ENCODE measurements around the gene DNAJB2. TPM values are rescaled to one million over a fixed set of nuclear protein-coding genes. Genes with fewer than 3 reads are reported as not detected.
"Not testable (repeated sequence)": the region's sequence is repeated elsewhere in the genome, so short reads cannot be mapped to it uniquely, and the experiment has no call there.

The DNAJB2 gene
- total and polyA plus RNA-seq, 4 donors, result 7.4 to 71.8 (median 27.0) TPM

DNA sequence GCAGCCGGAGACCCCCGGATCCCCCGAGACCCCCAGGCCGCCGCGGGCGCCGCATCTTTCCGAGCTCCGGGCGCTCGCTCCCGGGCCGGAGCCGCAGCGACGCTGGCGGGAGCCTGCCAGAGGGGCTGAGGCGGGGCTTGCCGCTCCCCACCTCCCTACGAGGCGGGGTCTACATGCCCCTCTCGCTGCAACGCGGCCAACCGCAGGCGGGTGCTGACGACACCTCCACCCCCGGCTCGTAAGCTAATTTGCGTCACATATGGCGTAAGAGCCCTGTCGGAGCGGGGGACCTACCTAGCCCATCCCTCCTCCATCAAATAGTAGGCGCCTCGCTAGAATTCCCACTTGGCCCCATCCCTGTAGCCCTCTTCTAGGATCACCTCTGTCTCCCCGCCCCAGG, 30.1 kb downstream of the DNAJB2 start, which contains the start of gene PTPRN:
Gene PTPRN, minus strand, starts transcription at position 124 of the 400 bp plus-strand sequence. Its CDS starts 69 bp downstream, at position 55.
- WGBS, result 8% methylated on average over 37 of the region's 37 CpGs
- no peaks in the 10 kb centered on the region for H3K4me1 ChIP-seq (ENCODE audit: control insufficient read depth in 4 of 4, insufficient read depth in 4 of 4, low read length in 3 of 4)
- H3K27ac ChIP-seq (ENCODE audit: low read depth in 1 of 2, low read length in 2 of 2), result no peak within 1 kb of the TSS
- H3K27me3 ChIP-seq (ENCODE audit: control insufficient read depth in 4 of 4, insufficient read depth in 4 of 4, low read length in 3 of 4), result peaks cover 0 to 10% (median 5%) of the 10 kb centered on the region in 4 donors
- H3K36me3 ChIP-seq (ENCODE audit: control insufficient read depth in 4 of 4, insufficient read depth in 3 of 4, low read depth in 1 of 4, low read length in 3 of 4), result no peaks in the 10 kb centered on the region
- H3K9ac ChIP-seq (ENCODE audit: low read depth in 1 of 2, low read length in 2 of 2), result no peak within 1 kb of the TSS
- TF ChIP-seq RXRA (IDR thresholded peaks at IDR 0.05) (no peak), FOXA1 (IDR thresholded peaks at IDR 0.05) (no peak), GABPA (IDR thresholded peaks at IDR 0.05 in 1 of 2, conservative IDR thresholded peaks at IDR 0.05 in 1 of 2) (no peak), YY1 (IDR thresholded peaks at IDR 0.05) (no peak), EGR1 (IDR thresholded peaks at IDR 0.05; ENCODE audit: low read depth in 2 of 2) (no peak)
- TF ChIP-seq, protein P1, sequence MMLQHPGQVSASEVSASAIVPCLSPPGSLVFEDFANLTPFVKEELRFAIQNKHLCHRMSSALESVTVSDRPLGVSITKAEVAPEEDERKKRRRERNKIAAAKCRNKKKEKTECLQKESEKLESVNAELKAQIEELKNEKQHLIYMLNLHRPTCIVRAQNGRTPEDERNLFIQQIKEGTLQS (IDR thresholded peaks at IDR 0.05), result no peak
- TF ChIP-seq, protein P2, sequence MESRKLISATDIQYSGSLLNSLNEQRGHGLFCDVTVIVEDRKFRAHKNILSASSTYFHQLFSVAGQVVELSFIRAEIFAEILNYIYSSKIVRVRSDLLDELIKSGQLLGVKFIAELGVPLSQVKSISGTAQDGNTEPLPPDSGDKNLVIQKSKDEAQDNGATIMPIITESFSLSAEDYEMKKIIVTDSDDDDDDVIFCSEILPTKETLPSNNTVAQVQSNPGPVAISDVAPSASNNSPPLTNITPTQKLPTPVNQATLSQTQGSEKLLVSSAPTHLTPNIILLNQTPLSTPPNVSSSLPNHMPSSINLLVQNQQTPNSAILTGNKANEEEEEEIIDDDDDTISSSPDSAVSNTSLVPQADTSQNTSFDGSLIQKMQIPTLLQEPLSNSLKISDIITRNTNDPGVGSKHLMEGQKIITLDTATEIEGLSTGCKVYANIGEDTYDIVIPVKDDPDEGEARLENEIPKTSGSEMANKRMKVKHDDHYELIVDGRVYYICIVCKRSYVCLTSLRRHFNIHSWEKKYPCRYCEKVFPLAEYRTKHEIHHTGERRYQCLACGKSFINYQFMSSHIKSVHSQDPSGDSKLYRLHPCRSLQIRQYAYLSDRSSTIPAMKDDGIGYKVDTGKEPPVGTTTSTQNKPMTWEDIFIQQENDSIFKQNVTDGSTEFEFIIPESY (IDR thresholded peaks at IDR 0.05), result no peak
- H3K4me3 ChIP-seq (ENCODE audit: low read depth in 1 of 3, low read length in 3 of 3), result no peak within 1 kb of the TSS
- no peaks in the 10 kb centered on the region for H3K9me3 ChIP-seq (ENCODE audit: control insufficient read depth in 4 of 4, low read length in 3 of 4)
- DNase-seq (ENCODE audit: low spot score), result peak; percentile 20

DNA sequence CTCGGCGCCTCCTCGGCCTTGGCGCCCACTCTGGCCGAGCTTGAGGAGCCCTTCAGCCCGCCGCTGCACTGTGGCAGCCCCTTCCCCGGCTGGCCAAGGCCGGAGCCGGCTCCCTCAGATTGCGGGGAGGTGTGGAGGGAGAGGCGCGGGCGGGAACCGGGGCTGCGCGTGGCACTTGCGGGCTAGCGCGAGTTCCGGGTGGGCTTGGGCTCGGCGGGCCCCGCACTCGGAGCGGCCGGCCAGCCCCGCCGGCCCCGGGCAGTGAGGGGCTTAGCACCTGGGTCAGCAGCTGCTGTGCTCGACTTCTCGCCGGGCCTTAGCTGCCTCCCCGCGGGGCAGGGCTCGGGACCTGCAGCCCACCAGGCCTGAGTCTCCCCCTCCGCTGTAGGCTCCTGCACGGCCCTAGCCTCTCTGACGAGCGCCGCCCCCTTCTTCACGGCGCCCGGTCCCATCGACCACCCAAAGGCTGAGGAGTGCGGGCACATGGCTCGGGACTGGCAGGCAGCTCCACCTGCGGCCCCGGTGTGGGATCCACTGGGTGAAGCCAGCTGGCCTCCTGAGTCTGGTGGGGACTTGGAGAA, 33.6 kb downstream of the DNAJB2 start:
- not testable (repeated sequence) for H3K27ac ChIP-seq (ENCODE audit: low read depth in 1 of 2, low read length in 2 of 2); H3K4me3 ChIP-seq (ENCODE audit: low read depth in 1 of 3, low read length in 3 of 3); H3K9me3 ChIP-seq (ENCODE audit: control insufficient read depth in 4 of 4, low read length in 3 of 4); H3K27me3 ChIP-seq (ENCODE audit: control insufficient read depth in 4 of 4, insufficient read depth in 4 of 4, low read length in 3 of 4); H3K36me3 ChIP-seq (ENCODE audit: control insufficient read depth in 4 of 4, insufficient read depth in 3 of 4, low read depth in 1 of 4, low read length in 3 of 4); H3K9ac ChIP-seq (ENCODE audit: low read depth in 1 of 2, low read length in 2 of 2); H3K4me1 ChIP-seq (ENCODE audit: control insufficient read depth in 4 of 4, insufficient read depth in 4 of 4, low read length in 3 of 4)
- peak; percentile 9 for DNase-seq (ENCODE audit: low spot score)
- WGBS, result 88% methylated on average over 49 of the region's 49 CpGs

DNA sequence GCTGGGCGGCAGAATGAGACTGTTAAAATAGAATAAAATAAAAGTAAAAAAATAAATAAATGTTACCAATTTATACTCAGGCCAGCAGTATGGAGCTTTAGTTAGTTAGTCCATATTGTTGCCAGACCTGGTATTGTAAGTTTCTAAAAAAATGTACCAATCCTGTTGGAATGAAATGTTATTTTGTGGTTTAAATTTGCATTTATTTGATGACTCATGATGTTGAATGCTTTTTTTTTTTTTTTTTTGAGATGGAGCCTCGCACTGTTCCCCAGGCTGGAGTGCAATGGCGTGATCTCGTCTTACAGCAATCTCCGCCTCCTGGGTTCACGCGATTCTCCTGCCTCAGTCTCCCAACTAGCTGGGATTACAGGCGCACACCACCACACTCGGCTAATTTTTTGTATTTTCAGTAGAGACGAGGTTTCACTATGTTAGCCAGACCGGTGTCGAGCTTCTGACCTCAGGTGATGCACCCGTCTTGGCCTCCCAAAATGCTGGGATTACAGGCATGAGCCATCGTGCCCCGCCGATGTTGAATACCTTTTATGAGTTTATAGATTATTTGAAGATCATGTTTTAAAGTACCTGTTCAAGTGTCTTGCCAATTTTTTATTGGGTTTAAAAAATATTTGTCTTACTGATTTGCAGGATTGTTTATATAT, 35.8 kb downstream of the DNAJB2 start:
- no peaks in the 10 kb centered on the region for H3K4me1 ChIP-seq (ENCODE audit: control insufficient read depth in 4 of 4, insufficient read depth in 4 of 4, low read length in 3 of 4)
- H3K9ac ChIP-seq (ENCODE audit: low read depth in 1 of 2, low read length in 2 of 2), result no peak overlapping the region
- no peaks in the 10 kb centered on the region for H3K9me3 ChIP-seq (ENCODE audit: control insufficient read depth in 4 of 4, low read length in 3 of 4)
- no peak for DNase-seq (ENCODE audit: low spot score)
- WGBS, result 88% methylated on average over 16 of the region's 16 CpGs
- H3K36me3 ChIP-seq (ENCODE audit: control insufficient read depth in 4 of 4, insufficient read depth in 3 of 4, low read depth in 1 of 4, low read length in 3 of 4), result no peaks in the 10 kb centered on the region
- H3K27me3 ChIP-seq (ENCODE audit: control insufficient read depth in 4 of 4, insufficient read depth in 4 of 4, low read length in 3 of 4), result peaks cover 0 to 2% (median 0%) of the 10 kb centered on the region in 4 donors
- TF ChIP-seq SP1 (IDR thresholded peaks at IDR 0.05), result no peak
- TF ChIP-seq, protein P3, sequence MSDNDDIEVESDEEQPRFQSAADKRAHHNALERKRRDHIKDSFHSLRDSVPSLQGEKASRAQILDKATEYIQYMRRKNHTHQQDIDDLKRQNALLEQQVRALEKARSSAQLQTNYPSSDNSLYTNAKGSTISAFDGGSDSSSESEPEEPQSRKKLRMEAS (IDR thresholded peaks at IDR 0.05), result no peak
- no peak for TF ChIP-seq TAF1 (conservative IDR thresholded peaks at IDR 0.05)
- TF ChIP-seq, protein P4, sequence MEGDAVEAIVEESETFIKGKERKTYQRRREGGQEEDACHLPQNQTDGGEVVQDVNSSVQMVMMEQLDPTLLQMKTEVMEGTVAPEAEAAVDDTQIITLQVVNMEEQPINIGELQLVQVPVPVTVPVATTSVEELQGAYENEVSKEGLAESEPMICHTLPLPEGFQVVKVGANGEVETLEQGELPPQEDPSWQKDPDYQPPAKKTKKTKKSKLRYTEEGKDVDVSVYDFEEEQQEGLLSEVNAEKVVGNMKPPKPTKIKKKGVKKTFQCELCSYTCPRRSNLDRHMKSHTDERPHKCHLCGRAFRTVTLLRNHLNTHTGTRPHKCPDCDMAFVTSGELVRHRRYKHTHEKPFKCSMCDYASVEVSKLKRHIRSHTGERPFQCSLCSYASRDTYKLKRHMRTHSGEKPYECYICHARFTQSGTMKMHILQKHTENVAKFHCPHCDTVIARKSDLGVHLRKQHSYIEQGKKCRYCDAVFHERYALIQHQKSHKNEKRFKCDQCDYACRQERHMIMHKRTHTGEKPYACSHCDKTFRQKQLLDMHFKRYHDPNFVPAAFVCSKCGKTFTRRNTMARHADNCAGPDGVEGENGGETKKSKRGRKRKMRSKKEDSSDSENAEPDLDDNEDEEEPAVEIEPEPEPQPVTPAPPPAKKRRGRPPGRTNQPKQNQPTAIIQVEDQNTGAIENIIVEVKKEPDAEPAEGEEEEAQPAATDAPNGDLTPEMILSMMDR (IDR thresholded peaks at IDR 0.05; ENCODE audit: low read depth, low read length, missing input control), result no peak
- no peak for TF ChIP-seq HNF4A (conservative IDR thresholded peaks at IDR 0.05)
- TF ChIP-seq FOXA2 (IDR thresholded peaks at IDR 0.05), result no peak
- TF ChIP-seq RXRA (IDR thresholded peaks at IDR 0.05), result no peak
- no peak for TF ChIP-seq JUND (IDR thresholded peaks at IDR 0.05)
- TF ChIP-seq NR2F2 (IDR thresholded peaks at IDR 0.05), result no peak
- no peak for TF ChIP-seq FOXA1 (IDR thresholded peaks at IDR 0.05)
- TF ChIP-seq, protein P2 (IDR thresholded peaks at IDR 0.05), result no peak
- no peak for TF ChIP-seq EGR1 (IDR thresholded peaks at IDR 0.05; ENCODE audit: low read depth in 2 of 2)
- no peak for TF ChIP-seq HNF4G (IDR thresholded peaks at IDR 0.05)
- no peak overlapping the region for H3K27ac ChIP-seq (ENCODE audit: low read depth in 1 of 2, low read length in 2 of 2)
- no peak overlapping the region for H3K4me3 ChIP-seq (ENCODE audit: low read depth in 1 of 3, low read length in 3 of 3)
